IgD-negative memory B cell (primary cell): ENCODE results near the gene TTC16. TPM values are rescaled to one million over a fixed set of nuclear protein-coding genes. Genes with fewer than 3 reads are reported as not detected.
A peak's percentile ranks its signal among the peaks of the same experiment; 100 is the strongest.
"Not testable (repeated sequence)": the region's sequence is repeated elsewhere in the genome, so short reads cannot be mapped to it uniquely, and the experiment has no call there.

Source experiments
- H3K27ac Mint-ChIP-seq, 3 donors: one replicate each; pipeline ENCODE4 v1.8.0; 2020 to 2022; ENCODE audit warnings: mild to moderate bottlenecking in 3 of 3, mixed read lengths in 3 of 3, moderate library complexity in 1 of 3
- H3K27me3 Mint-ChIP-seq: one replicate; pipeline ENCODE4 v1.8.0; 2021; ENCODE audit warnings: mixed read lengths
- H3K36me3 Mint-ChIP-seq: one replicate; pipeline ENCODE4 v1.8.0; 2020; ENCODE audit warnings: mild to moderate bottlenecking, mixed read lengths
- H3K4me1 Mint-ChIP-seq, 3 donors: one replicate each; pipeline ENCODE4 v1.8.0; 2020 to 2022; ENCODE audit warnings: mixed read lengths in 3 of 3, mild to moderate bottlenecking in 1 of 3
- H3K4me3 Mint-ChIP-seq, 4 donors: one replicate each; pipeline ENCODE4 v1.8.0; 2020 to 2022; ENCODE audit warnings: mild to moderate bottlenecking in 4 of 4, mixed read lengths in 4 of 4, moderate library complexity in 3 of 4
- H3K9me3 Mint-ChIP-seq, 3 donors: one replicate each; pipeline ENCODE4 v1.8.0; 2020 to 2021; ENCODE audit warnings: mixed read lengths in 3 of 3, mild to moderate bottlenecking in 1 of 3
- polyA plus RNA-seq: library from polyadenylated mRNA; unstranded; fragments of 300-500 nt; fragmentation: Illumina TruSeq; gene quantifications from one replicate; pipeline ENCODE4 v1.2.3, GENCODE V29; 2021

TTC16 gene
- polyA plus RNA-seq, 1 donor from 2014 or later: not detected

DNA sequence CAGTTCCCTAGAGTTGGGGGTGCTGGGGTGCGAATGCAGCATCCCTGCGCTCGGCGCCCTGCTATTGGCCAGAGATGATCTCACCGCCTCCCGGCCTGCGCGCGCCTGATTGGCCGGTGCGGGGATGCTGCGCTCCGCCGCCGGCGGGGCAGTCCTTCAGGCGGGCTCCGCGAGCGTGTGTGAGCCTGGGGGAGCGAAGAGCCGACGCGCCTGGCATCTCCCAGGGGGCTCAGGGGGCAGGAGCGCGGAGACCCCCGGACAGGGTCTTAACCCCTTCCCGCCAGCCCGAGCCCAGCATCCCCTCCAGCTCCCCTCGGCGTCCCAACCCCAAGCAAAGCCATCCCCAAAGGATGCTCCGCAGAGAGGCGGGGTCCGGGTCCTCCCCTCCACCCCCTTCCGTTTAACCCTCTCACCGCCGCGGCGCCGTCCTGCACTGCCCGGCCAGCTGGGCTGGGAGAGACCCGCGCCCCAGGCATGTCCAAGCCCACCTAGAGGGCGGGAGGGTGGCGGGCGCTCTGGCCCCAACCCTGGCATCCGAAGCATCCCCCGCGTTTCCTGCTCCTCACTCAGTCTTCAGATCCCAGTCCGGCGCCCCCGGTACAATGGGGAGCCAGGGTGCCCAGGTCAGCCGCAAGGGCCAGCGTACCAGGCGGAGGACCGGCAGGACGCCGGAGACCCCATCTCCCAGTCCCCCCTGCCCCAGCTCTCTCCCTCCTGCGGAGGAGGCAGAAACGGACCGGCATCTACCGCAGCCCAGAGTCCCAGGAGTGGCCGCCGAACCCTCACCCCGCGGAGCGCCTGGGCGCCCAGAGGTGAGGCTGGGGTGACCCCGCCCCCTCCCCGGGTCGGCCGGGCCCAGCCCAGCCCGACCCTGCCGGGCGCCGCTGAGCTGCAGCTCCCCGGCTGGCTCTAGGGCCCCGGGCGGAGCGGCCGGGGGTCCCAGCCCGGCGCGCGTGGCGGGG, 38.5 kb downstream of the TTC16 start:
- Mint-ChIP-seq H3K27me3 (no peaks in the 10 kb centered on the region), H3K4me1 (peaks cover 0 to 7% (median 4%) of the 10 kb centered on the region in 3 donors), H3K36me3 (peaks cover 3% of the 10 kb centered on the region), H3K4me3 (no peak overlapping the region), H3K9me3 (no peaks in the 10 kb centered on the region), H3K27ac (no peak overlapping the region)

DNA sequence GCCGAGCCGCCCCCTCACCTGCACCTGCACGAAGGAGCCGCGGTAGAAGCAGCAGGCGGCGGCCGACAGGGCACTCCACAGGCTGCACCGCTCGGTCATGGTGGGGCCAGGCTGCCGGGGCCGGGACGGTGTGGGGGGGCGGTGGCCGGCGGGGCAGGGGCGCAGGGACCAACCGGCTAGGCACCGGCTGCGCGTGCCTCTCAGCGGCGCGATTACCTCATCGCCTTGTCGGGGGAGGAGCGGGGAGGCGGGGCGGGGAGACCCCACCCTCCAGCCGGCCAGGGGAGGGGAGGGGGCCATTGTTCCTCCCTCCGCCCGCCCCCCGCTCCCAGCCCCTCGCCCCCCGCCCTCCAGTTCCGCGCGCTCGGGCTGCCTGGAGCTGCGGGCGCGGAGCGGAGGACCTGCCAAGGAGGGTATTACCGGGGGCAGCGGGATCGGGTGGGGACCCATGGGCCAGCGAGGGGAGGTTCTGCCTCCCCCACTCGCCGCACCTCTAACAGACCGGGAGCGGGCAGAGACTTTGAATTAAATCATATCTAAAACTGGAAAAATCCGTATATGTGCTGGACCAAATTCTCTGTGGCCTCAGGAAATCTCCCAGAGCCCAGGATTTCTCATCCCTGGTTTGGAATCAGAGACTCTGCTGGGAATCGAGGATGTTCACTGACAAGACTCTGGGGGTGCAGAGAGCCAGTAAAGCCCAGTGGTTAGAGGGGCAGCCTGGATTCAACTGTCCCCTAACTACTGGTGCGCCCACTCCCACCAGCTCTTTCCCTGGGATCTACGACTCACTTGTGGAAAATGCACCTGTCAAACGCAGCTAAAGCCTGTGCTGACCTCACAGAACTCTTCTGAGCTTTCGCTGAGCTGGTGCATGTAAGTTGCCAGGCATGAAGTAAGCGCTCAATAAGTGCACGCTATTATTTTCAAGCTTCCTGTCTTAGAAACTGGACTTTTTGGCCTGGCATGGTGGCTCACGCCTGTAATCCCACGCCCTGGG, 39.5 kb downstream of the TTC16 start:
- Mint-ChIP-seq H3K4me3 (no peak overlapping the region), H3K27me3 (no peaks in the 10 kb centered on the region), H3K36me3 (peaks cover 1% of the 10 kb centered on the region), H3K27ac (no peak overlapping the region), H3K4me1 (peaks cover 0 to 7% (median 4%) of the 10 kb centered on the region in 3 donors), H3K9me3 (no peaks in the 10 kb centered on the region)

DNA sequence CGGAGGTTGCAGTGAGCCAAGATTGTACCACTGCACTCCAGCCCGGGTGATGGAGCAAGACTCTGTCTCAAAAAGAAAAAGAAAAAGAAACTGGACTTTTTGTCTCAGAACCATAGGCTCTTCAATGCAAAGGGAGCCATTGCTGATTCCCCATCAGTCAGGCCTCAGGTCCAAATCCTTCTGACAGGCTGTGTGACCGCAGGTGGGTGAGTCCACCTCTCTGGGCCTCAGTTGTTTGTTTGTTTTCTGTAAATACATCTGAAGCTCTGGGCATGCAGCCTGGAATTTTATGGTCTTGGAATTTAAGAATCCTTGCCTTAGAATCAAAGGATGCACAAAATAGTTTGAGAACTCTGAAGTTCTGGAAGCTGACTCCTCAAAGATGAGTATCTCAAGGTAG, 40.4 kb downstream of the TTC16 start:
- H3K4me1 Mint-ChIP-seq: peaks cover 0 to 5% (median 4%) of the 10 kb centered on the region in 3 donors
- no peak overlapping the region for H3K4me3 Mint-ChIP-seq
- no peak overlapping the region for H3K27ac Mint-ChIP-seq

DNA sequence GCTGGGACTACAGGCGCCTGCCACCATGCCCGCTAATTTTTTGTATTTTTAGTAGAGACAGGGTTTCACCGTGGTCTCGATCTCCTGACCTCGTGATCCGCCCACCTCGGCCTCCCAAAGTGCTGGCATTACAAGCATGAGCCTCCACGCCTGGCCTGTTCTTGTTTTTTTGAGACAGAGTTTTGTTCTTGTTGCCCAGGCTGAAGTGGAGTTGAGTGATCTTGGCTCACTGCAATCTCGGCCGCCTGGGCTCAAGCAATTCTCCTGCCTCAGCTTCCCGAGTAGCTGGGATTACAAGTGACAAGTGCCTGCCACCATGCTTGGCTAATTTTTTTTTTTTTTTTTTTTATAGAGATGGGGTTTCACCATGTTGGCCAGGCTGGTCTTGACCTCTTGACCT, 40.9 kb downstream of the TTC16 start:
- H3K9me3 Mint-ChIP-seq, H3K4me1 Mint-ChIP-seq, H3K36me3 Mint-ChIP-seq, H3K27ac Mint-ChIP-seq, H3K4me3 Mint-ChIP-seq, H3K27me3 Mint-ChIP-seq: not testable (repeated sequence)

More for the DNA sequence above, 40.4 kb downstream of the TTC16 start:
- no peaks in the 10 kb centered on the region for H3K36me3 Mint-ChIP-seq
- no peaks in the 10 kb centered on the region for H3K9me3 Mint-ChIP-seq
- no peaks in the 10 kb centered on the region for H3K27me3 Mint-ChIP-seq

DNA sequence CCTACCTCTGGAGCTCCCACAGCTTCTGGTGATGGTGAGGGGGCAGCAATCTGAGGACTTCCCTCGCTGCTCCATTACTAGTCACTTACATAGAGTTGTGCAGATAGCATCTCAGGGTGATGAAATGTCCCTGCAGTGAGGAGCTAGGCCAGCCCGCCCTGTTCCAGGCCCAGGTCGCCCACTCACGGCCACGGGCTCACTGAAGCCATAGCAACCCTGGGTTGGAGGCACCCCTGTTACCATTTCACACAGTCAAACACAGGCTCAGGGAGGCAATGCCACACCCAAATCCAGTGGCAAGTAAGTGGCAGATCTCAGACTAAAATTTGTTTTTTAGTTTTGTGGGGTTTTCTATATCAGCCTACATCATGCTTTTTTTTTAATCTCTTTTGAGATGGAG, 43.0 kb downstream of the TTC16 start:
- Mint-ChIP-seq H3K4me3 (no peak overlapping the region), H3K4me1 (peaks cover 5 to 14% (median 7%) of the 10 kb centered on the region in 3 donors), H3K27ac (no peak overlapping the region), H3K9me3 (no peaks in the 10 kb centered on the region), H3K27me3 (no peaks in the 10 kb centered on the region), H3K36me3 (no peaks in the 10 kb centered on the region)

DNA sequence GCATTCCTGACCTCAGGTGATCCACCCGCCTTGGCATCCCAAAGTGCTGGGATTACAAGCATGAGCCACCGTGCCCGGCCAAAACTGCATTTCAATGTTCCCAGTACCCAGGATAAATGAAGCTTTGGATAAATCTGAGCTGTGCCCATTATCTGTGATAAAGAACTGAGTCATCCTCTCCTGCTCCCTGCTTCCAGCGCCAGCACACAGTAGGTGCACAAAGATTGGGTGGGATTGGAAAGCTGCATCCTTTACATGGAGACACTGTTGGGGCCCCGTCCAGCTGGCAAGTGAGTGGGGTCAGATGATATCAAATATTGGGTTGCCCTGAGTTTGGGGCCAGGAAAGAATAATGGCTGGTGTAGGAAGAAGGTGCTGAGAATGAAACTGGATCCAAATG, 45.2 kb downstream of the TTC16 start:
- Mint-ChIP-seq H3K27me3 (no peaks in the 10 kb centered on the region), H3K9me3 (no peaks in the 10 kb centered on the region), H3K4me1 (peaks cover 16 to 17% (median 17%) of the 10 kb centered on the region in 3 donors), H3K27ac (no peak overlapping the region), H3K4me3 (no peak overlapping the region), H3K36me3 (no peaks in the 10 kb centered on the region)

DNA sequence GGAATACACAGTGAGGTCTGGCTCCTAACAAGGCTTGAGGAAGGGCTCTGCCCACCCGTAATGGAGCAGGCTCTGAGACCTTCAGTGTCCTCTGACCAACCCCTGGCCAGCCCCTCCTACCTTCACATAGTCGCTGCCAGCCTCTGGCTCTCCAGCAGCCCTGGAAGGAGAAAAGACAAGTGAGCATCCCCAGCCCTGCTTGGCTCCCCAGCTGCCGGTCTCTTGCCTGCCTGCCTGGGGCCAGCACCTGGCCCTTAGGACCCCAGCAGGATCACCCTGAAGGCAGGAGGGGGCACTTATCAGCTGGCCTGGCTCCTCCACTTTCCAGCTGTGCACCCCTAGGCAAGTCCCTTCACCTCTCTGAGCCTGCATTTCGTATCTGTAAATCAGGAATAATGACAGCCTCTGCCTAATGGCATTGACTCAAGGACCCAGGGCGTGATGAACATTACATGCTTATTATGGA, 45.6 kb downstream of the TTC16 start:
- peaks cover 17 to 21% (median 20%) of the 10 kb centered on the region in 3 donors for H3K4me1 Mint-ChIP-seq
- peak overlapping the region in 1 of 3 donors; percentile 31 for H3K27ac Mint-ChIP-seq

DNA sequence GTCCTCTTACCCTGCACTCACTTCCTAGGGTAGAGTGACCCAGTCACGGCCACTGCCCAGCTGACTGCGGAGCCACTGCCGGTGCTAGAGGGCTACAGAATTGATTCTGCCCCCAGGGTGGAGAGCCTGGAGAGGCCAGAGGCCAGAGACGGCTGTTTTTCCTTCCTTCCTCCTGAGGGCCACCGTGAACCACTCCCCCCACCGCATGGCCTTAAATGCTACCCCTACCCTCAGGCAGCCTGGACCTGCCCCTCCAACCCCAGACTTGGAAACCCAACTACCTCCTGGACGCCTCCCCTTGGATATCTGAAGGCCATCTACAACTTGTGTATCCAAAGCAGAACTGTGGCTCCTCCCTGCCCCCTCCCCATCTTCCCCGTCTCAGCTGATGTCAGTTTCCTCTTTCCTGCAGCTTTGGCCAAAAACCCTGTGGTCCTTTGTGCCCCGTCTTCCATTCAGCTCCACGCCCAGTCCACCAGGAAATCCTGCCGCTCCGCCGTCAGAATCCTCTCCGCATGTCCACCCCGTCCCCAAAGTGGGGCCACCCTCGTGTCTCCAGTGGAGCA, 46.3 kb downstream of the TTC16 start:
- peak overlapping the region in 2 of 3 donors; percentile 57 to 71 for H3K27ac Mint-ChIP-seq
- no peak overlapping the region for H3K4me3 Mint-ChIP-seq
- H3K27me3 Mint-ChIP-seq: no peaks in the 10 kb centered on the region
- H3K9me3 Mint-ChIP-seq: no peaks in the 10 kb centered on the region
- H3K36me3 Mint-ChIP-seq: no peaks in the 10 kb centered on the region
- H3K4me1 Mint-ChIP-seq: peaks cover 19 to 26% (median 23%) of the 10 kb centered on the region in 3 donors

More for the DNA sequence above, 45.6 kb downstream of the TTC16 start:
- no peak overlapping the region for H3K4me3 Mint-ChIP-seq
- H3K36me3 Mint-ChIP-seq: no peaks in the 10 kb centered on the region
- H3K27me3 Mint-ChIP-seq: no peaks in the 10 kb centered on the region
- no peaks in the 10 kb centered on the region for H3K9me3 Mint-ChIP-seq

DNA sequence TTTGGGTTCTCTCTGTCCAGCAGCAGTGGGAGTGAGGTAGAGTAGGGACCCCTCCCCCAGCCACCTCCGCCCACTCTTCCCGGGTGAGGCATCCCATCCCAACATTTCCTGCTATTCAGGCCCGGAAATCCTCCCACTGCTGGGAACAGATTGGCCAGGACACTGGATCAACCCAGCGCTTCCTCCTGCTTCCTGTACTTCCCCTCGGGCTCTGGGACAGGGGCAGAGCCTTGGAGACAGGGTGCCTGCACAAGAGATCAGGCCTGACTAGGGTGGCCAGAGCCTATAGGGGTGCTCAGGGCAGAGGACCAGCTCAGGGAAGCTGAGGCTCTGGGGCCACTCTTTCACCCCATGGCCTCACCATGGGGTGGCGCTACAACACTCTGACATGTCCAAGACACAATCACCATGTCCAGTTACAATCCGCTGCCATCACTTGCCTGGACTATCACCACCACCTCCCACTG, 48.1 kb downstream of the TTC16 start:
- Mint-ChIP-seq H3K27ac (peak overlapping the region; percentile 74 to 96 (median 76)), H3K4me3 (peak overlapping the region in 2 of 4 donors; percentile 39 to 50), H3K27me3 (no peaks in the 10 kb centered on the region), H3K4me1 (peaks cover 28 to 33% (median 33%) of the 10 kb centered on the region in 3 donors), H3K9me3 (no peaks in the 10 kb centered on the region), H3K36me3 (peaks cover under 1% of the 10 kb centered on the region)

DNA sequence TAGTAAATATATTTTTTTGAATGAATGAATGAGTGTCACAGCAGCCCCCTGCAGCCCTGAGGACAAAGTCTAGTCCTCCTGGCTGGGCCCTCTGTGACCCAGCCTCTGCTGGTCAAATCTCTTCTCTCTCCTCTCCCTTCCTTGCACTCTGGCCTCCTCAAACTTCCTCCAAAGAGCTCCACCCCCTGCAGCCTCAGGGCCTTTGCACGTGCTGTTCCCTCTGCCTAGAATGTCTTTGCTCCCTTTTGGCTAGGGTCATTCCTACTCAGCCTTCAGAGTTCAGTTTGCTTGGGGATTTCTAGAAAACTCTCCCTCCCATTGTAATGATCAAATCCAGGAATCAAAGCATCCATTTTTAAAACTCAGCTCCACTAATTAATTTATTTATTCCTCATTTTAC, 49.5 kb downstream of the TTC16 start:
- peaks cover 30 to 44% (median 39%) of the 10 kb centered on the region in 3 donors for H3K4me1 Mint-ChIP-seq
- H3K4me3 Mint-ChIP-seq: no peak overlapping the region
- H3K27ac Mint-ChIP-seq: peak overlapping the region; percentile 20 to 96 (median 74)
- no peaks in the 10 kb centered on the region for H3K9me3 Mint-ChIP-seq
- peaks cover 2% of the 10 kb centered on the region for H3K36me3 Mint-ChIP-seq
- H3K27me3 Mint-ChIP-seq: no peaks in the 10 kb centered on the region

DNA sequence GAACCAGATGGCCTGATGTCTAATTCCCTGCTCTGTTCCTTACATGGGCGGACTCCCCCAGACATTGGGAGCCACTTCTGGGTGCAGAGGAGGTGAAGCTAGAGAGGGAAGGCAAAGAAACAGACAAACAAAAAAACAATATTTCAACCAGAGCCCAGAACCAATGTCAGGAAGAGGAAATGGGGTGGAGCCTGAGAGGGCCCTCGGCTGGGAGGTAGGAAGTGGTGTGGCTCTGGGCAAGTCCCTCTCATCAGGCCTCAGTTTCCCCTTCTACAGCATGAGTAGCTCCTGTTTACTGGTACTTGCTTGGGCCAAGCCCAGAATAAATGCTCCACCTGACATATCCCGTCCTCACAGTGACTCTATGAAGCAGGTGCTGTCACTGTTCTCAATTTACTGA, 51.5 kb downstream of the TTC16 start:
- H3K4me3 Mint-ChIP-seq: peak overlapping the region in 2 of 4 donors; percentile 19 to 39
- H3K27ac Mint-ChIP-seq: peak overlapping the region in 2 of 3 donors; percentile 91 to 94
- H3K4me1 Mint-ChIP-seq: peaks cover 38 to 55% (median 51%) of the 10 kb centered on the region in 3 donors
- H3K36me3 Mint-ChIP-seq: peaks cover 2% of the 10 kb centered on the region
- H3K9me3 Mint-ChIP-seq: no peaks in the 10 kb centered on the region
- no peaks in the 10 kb centered on the region for H3K27me3 Mint-ChIP-seq

DNA sequence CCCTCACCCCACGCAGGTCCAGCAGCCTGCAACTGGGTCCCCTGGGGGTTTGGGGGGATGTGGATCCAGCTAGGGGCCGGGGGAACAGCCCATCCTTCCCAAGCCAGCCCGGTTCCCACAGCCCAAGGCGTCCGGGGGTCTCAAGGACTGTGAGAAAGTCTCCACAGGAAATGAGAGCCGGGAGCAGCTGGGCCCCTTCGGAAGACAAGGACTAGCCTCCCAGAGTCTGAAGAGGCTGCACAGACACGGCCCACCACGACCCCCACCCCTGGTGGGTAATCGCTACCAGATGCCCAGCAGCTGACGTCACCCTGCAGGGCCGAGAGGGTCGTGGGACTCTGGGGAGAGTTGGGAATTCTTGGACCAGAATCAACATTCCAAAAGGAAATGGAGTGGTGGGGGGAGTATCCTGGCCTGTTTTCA, 52.0 kb downstream of the TTC16 start:
- Mint-ChIP-seq H3K27ac (peak overlapping the region in 2 of 3 donors; percentile 78 to 94), H3K4me1 (peaks cover 33 to 52% (median 52%) of the 10 kb centered on the region in 3 donors), H3K27me3 (no peaks in the 10 kb centered on the region), H3K9me3 (no peaks in the 10 kb centered on the region), H3K36me3 (peaks cover 2% of the 10 kb centered on the region), H3K4me3 (no peak overlapping the region)

DNA sequence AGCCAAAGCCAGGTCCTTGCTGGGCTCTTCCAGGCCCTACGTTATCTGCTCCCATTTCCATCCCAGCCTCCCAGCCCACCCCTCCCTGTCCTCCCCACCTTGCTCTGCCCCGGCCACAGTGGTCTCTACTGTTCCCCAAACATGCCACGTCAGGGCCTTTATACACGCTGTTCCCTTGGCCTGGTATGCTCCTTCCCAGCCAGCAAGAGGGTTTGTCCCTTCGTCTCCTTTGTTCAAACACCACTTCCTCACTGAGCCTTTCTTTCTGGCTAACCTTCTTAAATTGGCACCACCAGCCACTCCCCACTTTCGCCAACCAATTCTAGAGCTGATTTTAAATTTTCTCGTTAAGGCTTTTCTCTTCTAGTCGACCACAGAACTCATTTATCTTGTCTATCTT, 52.8 kb downstream of the TTC16 start:
- no peaks in the 10 kb centered on the region for H3K27me3 Mint-ChIP-seq
- peaks cover 3% of the 10 kb centered on the region for H3K36me3 Mint-ChIP-seq
- peak overlapping the region in 2 of 4 donors; percentile 78 to 87 for H3K4me3 Mint-ChIP-seq
- no peaks in the 10 kb centered on the region for H3K9me3 Mint-ChIP-seq
- H3K27ac Mint-ChIP-seq: peak overlapping the region; percentile 78 to 86 (median 81)
- H3K4me1 Mint-ChIP-seq: peaks cover 26 to 50% (median 49%) of the 10 kb centered on the region in 3 donors

DNA sequence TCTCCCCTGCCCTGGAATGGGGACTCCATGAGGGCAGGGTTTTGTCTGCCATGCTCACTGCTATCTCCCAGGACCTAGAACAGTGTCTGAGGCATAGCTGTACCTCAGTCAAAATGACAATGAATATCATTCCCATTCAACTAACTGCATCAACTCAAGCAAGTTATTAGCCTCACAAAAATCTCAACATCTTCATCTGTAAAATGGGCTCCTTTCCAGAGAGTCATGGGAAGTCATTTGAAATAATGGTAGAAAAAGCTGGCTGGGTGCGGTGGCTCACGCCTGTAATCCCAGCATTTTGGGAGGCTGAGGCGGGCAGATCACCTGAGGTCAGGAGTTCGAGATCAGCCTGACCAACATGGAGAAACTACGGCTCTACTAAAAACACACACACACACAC, 53.2 kb downstream of the TTC16 start:
- Mint-ChIP-seq H3K4me3 (peak overlapping the region in 2 of 4 donors; percentile 78 to 87), H3K36me3 (peaks cover 3% of the 10 kb centered on the region), H3K27ac (peak overlapping the region in 2 of 3 donors; percentile 81 to 86), H3K9me3 (no peaks in the 10 kb centered on the region), H3K27me3 (no peaks in the 10 kb centered on the region), H3K4me1 (peaks cover 22 to 51% (median 46%) of the 10 kb centered on the region in 3 donors)
